ENCODE results near the gene KCNB1.

- TF ChIP-seq CTCF (IDR thresholded peaks at IDR 0.05) (no peak), POLR2AphosphoS5 (IDR thresholded peaks at IDR 0.05) (no peak), POLR2A (IDR thresholded peaks at IDR 0.05) (no peak), EP300 (IDR thresholded peaks at IDR 0.05) (no peak)
Observed at GRCh38 chr20:49315580-49315979, 166.9 kb downstream of the KCNB1 start.

Data from upper lobe of left lung (tissue), 4 donors.